Measurements from ENCODE around the gene CNGB1.
"Not testable (repeated sequence)": the region's sequence is repeated elsewhere in the genome, so short reads cannot be mapped to it uniquely, and the experiment has no call there.

CNGB1 gene

GRCh38 chr16:57970970-57971369 lies at the start of gene CNGB1:
TSS of gene CNGB1 (minus strand) at chr16:57971128. CDS start at chr16:57967286, 3,842 bp downstream.
- peak; percentile 52 to 73 for DNase-seq

- no peak for DNase-seq
Measured at GRCh38 chr16:58019866-58020538, 49.1 kb upstream of the CNGB1 start.

DNA sequence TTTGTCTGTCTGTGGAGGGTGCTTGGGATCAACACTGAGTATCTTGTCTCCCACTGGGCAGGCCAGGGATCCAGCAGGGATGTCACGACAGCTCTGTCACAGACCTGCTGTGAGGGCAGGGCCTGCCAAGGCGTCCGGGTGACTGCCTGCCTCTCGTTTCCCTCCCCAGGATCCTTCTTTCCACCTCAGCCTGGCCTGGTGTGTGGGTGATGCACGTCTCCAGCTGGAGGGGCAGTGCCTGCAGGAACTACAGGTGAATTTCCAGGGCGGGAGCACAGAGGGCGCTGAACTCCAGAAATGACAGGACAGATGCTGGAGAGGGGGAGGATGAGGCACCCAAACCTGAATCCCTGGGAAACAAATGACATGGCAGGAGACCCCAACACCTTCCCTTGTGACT lies 47.9 kb upstream of the CNGB1 start:
- peak in 1 of 2 experiments; percentile 58 for DNase-seq

- no peak for DNase-seq
Measured at GRCh38 chr16:58016840-58017446, 46.0 kb upstream of the CNGB1 start.

GRCh38 chr16:58013201-58013956 lies 42.5 kb upstream of the CNGB1 start:
- DNase-seq = no peak

DNA sequence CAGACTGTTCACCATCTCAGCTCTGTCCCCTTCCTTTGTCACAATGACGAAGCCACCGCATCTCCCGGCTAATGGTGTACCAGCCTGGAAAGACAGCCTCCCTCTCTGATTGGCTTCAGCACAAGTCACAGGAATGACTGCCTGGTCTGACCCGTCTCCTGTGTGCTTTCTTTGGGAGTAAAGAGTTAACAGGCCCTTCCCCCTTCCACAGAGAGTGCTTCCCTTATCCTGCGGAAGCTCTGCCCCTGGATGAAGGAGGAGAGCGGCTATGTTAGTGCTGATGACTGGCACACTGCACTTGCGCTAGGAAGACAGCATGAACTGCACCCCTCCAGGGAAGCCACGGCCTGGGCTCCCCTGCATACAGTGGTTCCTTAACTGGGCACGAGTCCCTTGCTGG lies 41.6 kb upstream of the CNGB1 start:
- no peak for DNase-seq

GRCh38 chr16:58011652-58012051 lies 40.7 kb upstream of the CNGB1 start:
- DNase-seq = no peak

GRCh38 chr16:58010886-58011285 lies 40.0 kb upstream of the CNGB1 start:
- no peak for DNase-seq

DNA sequence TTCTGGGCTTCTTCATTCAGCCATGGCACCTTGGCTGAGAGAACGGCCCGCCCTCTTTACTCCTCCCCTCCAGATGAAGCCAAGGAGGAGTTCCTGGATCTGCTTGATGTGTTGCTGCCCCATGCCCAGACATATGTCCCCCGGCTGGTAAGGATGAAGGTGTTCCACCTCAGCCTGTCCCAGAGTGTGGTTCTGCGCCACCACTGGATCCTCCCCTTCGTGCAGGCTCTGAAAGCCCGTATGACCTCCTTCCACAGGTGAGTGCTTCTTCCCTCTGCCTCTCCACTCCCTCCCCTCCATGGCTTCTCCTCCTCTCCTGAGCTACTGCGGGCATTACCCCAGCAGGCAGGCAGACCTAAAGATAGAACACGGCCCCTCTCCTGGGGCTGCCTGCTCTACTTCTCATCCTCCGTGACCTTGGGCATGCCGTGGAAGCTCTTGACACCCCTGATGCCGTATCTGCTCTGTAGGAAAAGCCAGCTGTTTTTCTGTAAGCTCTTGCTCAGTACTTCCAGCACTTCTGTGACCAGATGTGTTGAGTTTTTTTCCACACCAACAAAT lies 39.0 kb upstream of the CNGB1 start:
- DNase-seq = peak in 1 of 2 experiments; percentile 52

- not testable (repeated sequence) for DNase-seq
Measured at GRCh38 chr16:58004736-58005135, 33.8 kb upstream of the CNGB1 start.

DNA sequence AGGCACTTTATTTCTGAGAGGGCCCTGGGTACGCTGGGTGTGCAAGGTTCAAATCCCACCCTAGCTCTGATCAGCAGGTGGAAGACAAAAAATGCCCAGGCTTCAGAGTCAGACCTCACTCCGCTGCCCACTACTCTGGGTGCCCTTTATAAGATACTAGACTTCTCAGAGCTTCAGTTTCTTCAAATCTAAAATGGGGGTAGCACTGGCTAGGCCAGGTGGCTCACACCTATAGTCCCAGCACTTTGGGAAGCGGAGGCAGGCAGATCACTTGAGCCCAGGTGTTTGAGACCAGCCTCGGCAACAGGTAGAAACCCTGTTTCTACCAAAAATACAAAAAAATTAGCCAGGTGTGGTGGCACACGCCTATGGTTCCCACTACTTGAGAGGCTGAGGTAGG lies 32.0 kb upstream of the CNGB1 start:
- DNase-seq = no peak

DNA sequence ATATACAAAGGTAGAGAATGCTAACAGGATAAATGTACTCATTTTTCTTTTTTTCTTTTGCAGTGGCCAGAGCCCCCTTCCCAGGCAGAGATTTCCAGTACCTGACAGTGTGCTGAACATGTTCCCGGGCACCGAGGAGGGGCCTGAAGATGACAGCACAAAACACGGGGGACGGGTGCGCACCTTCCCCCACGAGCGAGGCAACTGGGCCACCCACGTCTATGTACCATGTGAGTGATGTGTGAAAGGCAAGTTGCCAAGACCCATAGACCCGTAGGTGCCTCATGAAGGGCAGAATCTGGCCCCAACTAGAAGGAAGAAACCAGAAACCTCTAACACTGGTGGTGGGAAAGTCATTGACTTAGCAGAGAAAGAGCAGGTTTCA lies 31.5 kb upstream of the CNGB1 start:
- no peak for DNase-seq

DNA sequence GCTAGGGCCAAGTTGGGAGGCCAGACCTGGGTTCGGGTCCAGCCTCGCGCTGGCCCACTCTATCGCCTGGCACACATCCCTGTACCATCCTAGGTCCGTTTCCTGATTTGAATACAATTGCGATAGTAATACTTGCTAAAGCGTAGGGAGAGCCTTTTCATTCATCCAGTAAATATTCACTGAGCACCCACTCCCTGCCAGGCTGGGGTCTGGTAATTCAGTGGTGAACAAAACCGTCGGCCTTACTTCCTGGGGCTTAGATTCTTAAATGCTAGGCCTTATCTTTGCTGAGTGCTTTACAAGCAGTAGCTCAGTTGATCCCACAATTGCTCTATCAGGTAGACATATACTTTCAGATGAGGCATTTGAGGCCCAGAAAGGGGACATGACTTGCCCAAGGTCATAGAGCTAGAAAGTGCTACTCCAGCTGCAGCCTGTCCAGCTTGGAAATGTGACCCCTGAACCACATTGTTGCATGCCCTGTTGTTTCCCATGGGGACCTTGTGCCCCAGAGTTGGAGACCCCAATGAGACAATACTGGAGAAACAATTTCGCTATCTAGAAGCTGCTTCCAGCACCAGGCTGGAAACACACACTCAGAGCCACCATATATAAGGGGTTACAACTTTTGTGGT lies 31.0 kb upstream of the CNGB1 start:
- DNase-seq = no peak

DNA sequence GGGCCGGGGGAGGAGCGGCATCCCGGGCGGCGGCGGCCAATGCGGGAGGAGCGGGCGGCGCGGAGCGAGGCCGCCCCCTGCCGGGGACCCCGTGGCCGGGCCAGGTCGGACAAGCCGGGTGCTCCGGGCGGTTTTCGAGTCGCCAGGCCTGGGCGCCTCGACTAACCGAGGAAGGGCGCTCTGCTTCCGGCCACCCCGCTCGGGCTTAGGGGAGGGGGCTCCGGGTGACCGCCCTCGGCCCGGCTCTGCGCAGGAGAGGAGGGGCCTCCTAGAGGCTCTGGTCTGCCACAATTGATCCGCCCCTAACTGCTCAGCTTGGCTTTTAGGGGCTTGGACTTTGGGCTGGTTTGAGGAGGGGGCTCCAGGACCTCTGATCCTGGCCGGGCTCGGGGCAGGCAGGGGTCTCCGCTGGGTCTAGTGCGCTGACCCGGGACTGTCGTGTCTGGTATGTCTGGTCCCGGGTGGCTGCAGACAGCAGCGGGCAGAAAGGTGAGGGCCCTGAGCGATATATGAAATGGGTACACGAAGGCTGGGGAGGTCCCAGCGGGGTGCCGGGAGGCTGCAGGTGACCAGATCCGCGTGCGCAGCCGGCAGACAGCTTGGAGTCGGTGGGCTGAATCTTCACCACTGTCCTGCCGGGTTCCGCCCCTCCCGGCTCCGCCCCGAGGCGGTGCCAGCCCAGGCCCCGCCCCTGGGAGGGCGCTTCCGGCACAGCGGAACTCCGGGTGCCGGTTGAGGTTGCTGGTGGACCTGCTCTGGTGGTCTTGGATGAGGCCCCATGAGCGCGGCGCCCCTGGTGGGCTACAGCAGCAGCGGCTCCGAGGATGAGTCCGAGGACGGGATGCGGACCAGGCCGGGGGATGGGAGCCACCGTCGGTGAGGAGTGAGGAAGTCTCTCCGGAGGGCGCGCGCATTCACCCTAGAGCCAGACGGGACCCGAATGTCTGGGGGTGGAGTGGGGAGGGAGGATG lies 30.1 kb upstream of the CNGB1 start, which contains the start of gene USB1:
TSS of gene USB1 (plus strand) at position 702 of the 971 bp plus-strand sequence. CDS start at position 779, 77 bp downstream.
- peak; percentile 84 to 93 for DNase-seq

DNA sequence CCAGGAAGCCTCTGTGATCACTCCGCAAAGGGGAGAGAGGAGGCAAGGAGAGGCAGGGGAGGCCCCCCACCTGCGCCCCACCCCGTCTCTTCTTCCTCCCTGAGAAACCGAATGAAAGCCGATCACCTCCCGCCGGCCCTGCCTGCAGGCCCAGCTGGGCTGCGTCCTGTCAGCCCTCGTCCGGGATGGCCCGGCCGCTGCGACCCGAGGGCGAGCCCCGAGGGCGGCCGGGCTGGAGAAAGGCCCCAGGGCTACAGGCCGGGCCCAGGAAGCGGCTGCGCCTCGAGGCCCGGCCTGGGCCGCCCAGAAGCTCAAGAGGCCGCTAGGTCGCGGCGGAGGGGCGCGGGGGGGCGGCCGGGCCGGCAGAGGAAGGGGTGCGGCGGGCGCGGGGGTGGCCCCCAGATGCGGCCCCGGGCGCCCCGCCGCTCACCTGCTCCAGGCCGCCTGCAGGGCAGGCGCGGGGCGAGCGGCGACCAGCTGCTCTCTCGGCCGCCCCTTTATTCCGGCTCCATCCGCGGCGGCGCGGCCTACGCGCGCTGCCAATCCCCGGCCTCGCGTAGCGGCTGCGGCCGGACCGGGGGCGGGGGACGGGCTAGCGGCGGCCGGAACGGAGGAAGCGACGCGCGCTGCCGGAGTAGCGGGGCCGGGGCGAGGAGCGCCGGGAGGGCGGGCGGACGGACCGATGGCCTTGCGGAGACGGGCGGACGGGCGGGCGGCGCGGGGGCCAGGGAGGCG lies 29.2 kb upstream of the CNGB1 start, which contains the start of gene ZNF319:
TSS of gene ZNF319 (minus strand) at position 702 of the 735 bp plus-strand sequence. CDS start 2,407 bp downstream, outside the sequence.
- peak in 1 of 2 experiments; percentile 53 for DNase-seq

GRCh38 chr16:57999366-57999970 lies 28.5 kb upstream of the CNGB1 start:
- DNase-seq = peak in 1 of 2 experiments; percentile 42

DNA sequence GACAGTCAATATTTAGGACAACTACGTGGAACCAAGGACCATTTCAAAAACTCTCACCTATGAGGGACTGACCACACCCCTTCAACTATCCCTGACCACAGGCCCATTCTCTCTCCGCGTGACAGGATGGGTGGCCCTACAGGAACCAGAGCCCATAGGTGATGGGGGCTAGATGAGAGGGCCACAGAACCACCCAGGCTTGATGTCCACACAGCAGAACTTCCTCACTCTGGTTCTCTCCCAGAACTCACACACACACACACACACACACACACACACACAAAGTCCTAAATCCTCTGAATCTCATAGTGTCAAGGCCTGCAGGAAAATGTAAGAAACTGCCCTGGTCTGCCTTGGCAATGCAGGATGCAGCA lies 28.1 kb upstream of the CNGB1 start:
- DNase-seq = no peak

DNA sequence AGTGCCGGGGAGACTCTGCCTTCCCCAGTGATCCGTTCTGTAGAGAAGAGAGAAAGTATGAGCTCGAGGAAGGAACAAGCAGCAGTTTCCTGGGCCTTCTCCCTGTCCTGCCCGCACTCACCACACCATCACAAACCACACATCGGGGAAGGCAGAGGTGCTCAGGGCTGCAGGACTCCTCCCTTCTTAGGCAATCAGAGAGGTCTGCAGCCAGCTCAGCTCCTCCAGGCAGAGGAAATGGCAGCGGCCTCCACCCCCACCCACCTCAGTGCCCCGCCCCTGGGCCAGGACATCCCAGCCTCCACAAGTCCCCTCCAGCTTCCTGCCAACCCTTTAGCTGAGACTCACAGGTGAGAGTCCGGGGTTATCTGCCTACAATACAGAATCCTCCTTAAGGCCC lies 27.6 kb upstream of the CNGB1 start:
- DNase-seq = no peak

GRCh38 chr16:57997528-57998265 lies 26.8 kb upstream of the CNGB1 start:
- no peak for DNase-seq

GRCh38 chr16:57997176-57997527 lies 26.2 kb upstream of the CNGB1 start:
- no peak for DNase-seq
